ENCODE results near the gene DDX25.
A peak's percentile ranks its signal among the peaks of the same experiment; 100 is the strongest.
"Not testable (repeated sequence)": the region's sequence is repeated elsewhere in the genome, so short reads cannot be mapped to it uniquely, and the experiment has no call there.

Gene DDX25

GRCh38 chr11:125910226-125910849 is 6.0 kb downstream of the DDX25 start:
- DNase-seq (ENCODE audit: low read depth), result no peak
- no peak overlapping the region for H3K4me3 ChIP-seq (replicated peaks; ENCODE audit: low read depth, low read length)
- no peak for TF ChIP-seq CTCF (IDR thresholded peaks at IDR 0.05; ENCODE audit: low read length, missing control alignments)

- not testable (repeated sequence) for DNase-seq (ENCODE audit: low read depth); H3K4me3 ChIP-seq (replicated peaks; ENCODE audit: low read depth, low read length)
Measured at GRCh38 chr11:125914601-125915000, 10.3 kb downstream of the DDX25 start.

DNA sequence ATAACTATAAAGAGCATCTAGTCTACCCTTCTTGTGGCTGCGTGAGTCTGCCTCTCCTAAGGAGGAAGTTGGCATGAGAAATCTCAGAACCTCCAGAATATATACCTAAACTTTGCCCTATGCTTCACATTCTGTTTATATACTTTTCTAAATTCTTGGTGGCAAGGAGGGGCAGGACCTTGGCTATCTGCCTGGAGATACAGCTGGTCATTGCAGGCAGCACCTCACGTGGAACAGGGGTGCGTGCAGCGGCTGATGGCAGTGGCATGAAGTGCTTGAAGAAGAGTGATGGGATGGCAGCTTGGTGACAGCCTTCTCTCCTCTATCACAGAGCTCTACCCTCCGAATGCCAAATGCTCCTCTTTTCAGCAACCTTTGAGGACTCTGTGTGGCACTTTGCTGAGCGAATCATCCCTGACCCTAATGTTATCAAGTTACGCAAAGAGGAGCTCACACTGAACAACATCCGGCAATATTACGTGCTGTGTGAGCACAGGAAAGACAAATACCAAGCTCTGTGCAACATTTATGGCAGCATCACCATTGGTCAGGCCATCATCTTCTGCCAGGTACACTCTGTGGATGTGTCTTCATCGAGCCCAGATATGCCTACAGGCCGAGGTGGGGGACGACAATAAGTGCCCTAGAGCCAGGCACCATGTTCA is 12.5 kb downstream of the DDX25 start:
- TF ChIP-seq CTCF (IDR thresholded peaks at IDR 0.05; ENCODE audit: low read length, missing control alignments), result no peak
- DNase-seq (ENCODE audit: low read depth), result no peak

DNA sequence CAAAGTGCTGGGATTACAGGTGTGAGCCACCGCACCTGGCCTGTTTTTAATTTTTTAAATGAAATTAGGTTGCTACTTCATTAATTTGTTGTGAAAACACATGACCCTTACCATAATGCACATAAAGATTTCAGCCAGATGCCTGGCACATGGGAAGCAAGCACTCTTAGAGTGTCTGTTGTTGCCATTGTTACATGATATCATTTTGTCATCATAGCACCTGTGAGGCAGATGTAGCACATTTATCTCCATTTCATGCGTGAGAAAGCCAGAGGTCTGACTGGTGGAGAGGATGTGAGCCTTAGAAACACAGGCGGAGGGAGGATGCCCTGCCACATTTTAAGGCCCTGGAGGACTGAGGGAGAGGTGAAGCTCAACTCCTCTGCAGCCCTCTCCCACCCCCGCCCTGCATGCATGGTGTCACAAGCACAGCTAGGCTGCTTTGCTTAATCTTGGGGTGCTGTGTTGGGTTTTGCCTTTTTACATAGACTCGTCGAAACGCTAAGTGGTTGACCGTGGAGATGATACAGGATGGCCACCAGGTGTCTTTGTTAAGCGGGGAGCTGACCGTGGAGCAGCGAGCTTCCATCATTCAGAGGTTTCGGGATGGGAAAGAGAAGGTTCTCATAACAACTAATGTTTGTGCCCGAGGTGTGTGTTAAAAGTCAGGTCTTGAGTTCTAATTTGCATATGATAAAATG is 14.0 kb downstream of the DDX25 start:
- no peak overlapping the region for H3K4me3 ChIP-seq (replicated peaks; ENCODE audit: low read depth, low read length)
- no peak for DNase-seq (ENCODE audit: low read depth)
- TF ChIP-seq CTCF (IDR thresholded peaks at IDR 0.05; ENCODE audit: low read length, missing control alignments), result no peak

More for the DNA sequence above, 12.5 kb downstream of the DDX25 start:
- H3K4me3 ChIP-seq (replicated peaks; ENCODE audit: low read depth, low read length), result no peak overlapping the region

DNA sequence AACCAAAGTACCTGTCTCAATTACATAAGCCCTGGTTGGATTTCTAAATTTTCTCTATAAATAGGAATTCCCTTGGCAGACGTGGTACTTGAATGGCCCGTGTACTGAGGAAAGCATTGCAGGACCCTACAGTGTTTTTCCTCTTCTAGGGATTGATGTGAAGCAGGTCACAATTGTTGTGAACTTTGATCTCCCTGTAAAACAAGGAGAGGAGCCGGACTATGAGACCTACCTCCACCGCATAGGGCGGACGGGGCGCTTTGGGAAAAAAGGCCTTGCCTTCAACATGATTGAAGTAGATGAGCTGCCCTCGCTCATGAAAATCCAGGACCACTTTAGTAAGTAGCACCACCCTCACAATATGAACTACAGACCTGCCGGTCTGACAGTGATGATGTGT is 16.7 kb downstream of the DDX25 start:
- TF ChIP-seq CTCF (IDR thresholded peaks at IDR 0.05; ENCODE audit: low read length, missing control alignments), result no peak

DNA sequence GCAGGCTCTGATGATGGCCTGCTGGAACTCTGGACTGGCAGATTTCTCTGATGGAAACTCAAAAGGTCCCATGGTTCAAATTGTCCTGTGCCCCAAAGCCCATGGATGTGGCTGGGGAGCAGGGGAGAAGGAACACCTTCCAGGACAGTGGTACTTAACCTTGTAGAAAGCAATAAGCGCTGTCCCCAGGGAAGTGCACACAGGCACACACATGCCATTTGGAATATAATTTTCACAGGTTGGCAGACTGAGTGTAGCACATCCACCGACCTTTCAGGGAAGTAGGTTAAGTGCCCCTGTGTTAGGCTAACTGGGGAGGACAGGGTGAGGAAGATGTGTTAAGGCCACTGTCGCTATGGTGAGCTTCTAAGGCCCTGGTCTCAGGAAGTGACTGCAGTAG is 17.8 kb downstream of the DDX25 start:
- DNase-seq (ENCODE audit: low read depth), result no peak
- H3K4me3 ChIP-seq (replicated peaks; ENCODE audit: low read depth, low read length), result no peak overlapping the region
- no peak for TF ChIP-seq CTCF (IDR thresholded peaks at IDR 0.05; ENCODE audit: low read length, missing control alignments)

More for the DNA sequence above, 16.7 kb downstream of the DDX25 start:
- H3K4me3 ChIP-seq (replicated peaks; ENCODE audit: low read depth, low read length), result no peak overlapping the region
- no peak for DNase-seq (ENCODE audit: low read depth)

GRCh38 chr11:125923012-125923579 is 18.8 kb downstream of the DDX25 start:
- no peak overlapping the region for H3K4me3 ChIP-seq (replicated peaks; ENCODE audit: low read depth, low read length)
- peak; percentile 78 for DNase-seq (ENCODE audit: low read depth)
- peak; percentile 92 for TF ChIP-seq CTCF (IDR thresholded peaks at IDR 0.05; ENCODE audit: low read length, missing control alignments)

Data from fibroblast of pulmonary artery (primary cell).